Calu3 (cell line): ENCODE results near the gene STRBP. TPM values are rescaled to one million over a fixed set of nuclear protein-coding genes. Genes with fewer than 3 reads are reported as not detected.

Source experiments
- BruUV-seq: library from RNA; stranded (reverse); fragments of 400-500 nt; replicated peaks from 2 replicates; lab custom pipeline; 2021; lab: Mats Ljungman, UMichigan
- CTCF ChIA-PET: fragments of 300-600 bp; sonication (Branson Sonifier 250); formaldehyde crosslinking; loops from one replicate; lab custom pipeline; 2022; ENCODE audit warnings: antibody characterized with exemption; lab: Charles Lee
- DNase-seq: peaks from one replicate; pipeline ENCODE4 v3.0.0; 2022
- H3K27ac Mint-ChIP-seq: one replicate; pipeline ENCODE4 v1.8.0; 2022; ENCODE audit warnings: mixed read lengths; ENCODE audit not compliant: unreplicated experiment
- H3K27me3 Mint-ChIP-seq: one replicate; pipeline ENCODE4 v1.8.0; 2022; ENCODE audit warnings: mixed read lengths; ENCODE audit not compliant: unreplicated experiment
- H3K36me3 Mint-ChIP-seq: one replicate; pipeline ENCODE4 v1.8.0; 2022; ENCODE audit warnings: mild to moderate bottlenecking, moderate library complexity, mixed read lengths; ENCODE audit not compliant: insufficient read depth, unreplicated experiment
- H3K4me1 Mint-ChIP-seq: one replicate; pipeline ENCODE4 v1.8.0; 2022; ENCODE audit warnings: mild to moderate bottlenecking, low read depth, mixed read lengths; ENCODE audit not compliant: unreplicated experiment
- H3K4me3 Mint-ChIP-seq: one replicate; pipeline ENCODE4 v1.8.0; 2022; ENCODE audit warnings: mild to moderate bottlenecking, low read depth, moderate library complexity, mixed read lengths; ENCODE audit not compliant: unreplicated experiment
- H3K9me3 Mint-ChIP-seq: one replicate; pipeline ENCODE4 v1.8.0; 2022; ENCODE audit warnings: low read depth, mixed read lengths; ENCODE audit not compliant: unreplicated experiment
- intact Hi-C: fragments of 100-400 bp; cut with micrococcal nuclease; formaldehyde crosslinking; loops from one replicate; pipeline ENCODE4 v1.10.0; 2022; ENCODE audit not compliant: unreplicated experiment
- total RNA-seq: library from RNA; stranded (reverse); gene quantifications from 2 replicates; pipeline ENCODE4 v1.2.3, GENCODE V29; 2022
- TF ChIP-seq, protein P1 (sequence below): fragments of 200-600 bp; IDR thresholded peaks from one replicate; pipeline ENCODE4 v1.8.0; 2022; ENCODE audit warnings: antibody characterized with exemption; ENCODE audit not compliant: unreplicated experiment

Gene STRBP
- total RNA-seq, 1 experiment from 2014 or later, result 27.3 TPM

DNA sequence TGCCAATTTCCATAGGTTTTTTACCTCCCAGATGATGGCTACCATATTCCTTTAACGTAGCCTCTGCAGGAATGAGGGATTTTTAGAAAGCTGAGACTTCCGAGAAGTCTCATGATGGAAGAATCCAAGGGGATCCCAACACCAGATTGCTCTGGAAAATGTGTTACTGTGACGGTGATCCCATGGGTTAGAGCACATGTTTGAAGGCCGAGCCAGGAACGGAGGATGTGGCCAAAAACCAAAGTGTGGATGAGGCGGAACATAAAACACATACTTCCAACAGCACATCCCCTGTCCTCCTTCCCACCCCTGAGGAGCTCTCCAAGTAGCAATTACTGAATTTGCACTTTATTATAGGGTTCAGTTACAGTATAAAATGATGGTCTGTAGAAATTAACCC, 152.3 kb downstream of the STRBP start:
- CTCF ChIA-PET, result no interaction called here
- intact Hi-C loops, result no loop called here
- BruUV-seq, result no TSS peak
- peaks cover 32% of the 10 kb centered on the region for H3K36me3 Mint-ChIP-seq
- no peak overlapping the region for H3K27ac Mint-ChIP-seq
- no peak for DNase-seq
- H3K9me3 Mint-ChIP-seq, result no peaks in the 10 kb centered on the region
- no peak overlapping the region for H3K4me3 Mint-ChIP-seq
- H3K27me3 Mint-ChIP-seq, result no peaks in the 10 kb centered on the region
- TF ChIP-seq, protein P1, sequence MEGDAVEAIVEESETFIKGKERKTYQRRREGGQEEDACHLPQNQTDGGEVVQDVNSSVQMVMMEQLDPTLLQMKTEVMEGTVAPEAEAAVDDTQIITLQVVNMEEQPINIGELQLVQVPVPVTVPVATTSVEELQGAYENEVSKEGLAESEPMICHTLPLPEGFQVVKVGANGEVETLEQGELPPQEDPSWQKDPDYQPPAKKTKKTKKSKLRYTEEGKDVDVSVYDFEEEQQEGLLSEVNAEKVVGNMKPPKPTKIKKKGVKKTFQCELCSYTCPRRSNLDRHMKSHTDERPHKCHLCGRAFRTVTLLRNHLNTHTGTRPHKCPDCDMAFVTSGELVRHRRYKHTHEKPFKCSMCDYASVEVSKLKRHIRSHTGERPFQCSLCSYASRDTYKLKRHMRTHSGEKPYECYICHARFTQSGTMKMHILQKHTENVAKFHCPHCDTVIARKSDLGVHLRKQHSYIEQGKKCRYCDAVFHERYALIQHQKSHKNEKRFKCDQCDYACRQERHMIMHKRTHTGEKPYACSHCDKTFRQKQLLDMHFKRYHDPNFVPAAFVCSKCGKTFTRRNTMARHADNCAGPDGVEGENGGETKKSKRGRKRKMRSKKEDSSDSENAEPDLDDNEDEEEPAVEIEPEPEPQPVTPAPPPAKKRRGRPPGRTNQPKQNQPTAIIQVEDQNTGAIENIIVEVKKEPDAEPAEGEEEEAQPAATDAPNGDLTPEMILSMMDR, result no peak
- H3K4me1 Mint-ChIP-seq, result no peaks in the 10 kb centered on the region

DNA sequence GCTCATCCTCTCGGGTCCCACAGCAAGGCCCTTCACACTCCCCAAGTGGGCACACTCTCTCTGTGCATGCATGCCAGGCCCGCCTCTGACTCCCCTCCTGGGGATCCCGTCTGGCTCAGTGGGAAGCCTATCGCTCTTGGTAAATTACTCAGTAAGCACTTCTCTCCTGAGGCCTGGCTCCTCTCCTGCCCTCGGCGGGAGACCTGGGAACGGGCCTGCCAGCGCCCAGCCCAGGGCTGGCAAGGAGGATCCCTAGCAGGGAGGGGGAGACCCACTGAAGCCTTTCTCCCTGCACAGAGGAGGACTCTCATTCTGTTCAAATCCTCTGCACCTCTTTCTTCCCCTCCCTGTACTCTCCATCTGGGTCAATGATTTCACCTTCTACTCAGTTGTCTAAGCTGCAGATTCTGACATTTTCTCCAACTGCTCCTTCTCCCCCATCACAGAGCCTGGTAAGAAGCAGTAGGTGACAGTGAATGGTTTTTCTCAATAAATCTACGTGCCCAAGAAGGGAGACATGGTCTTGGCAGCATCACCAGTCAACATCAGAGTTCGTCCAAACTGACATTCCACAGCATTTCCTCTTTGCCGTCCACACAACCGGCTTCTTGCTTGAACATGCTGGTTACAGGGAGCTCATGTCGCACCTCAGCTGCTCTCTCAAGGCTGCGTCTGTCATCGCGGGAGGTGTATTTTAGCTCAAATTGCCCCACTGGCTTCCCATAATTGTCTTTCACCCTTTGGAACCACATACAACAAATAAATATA, 153.1 kb downstream of the STRBP start:
- intact Hi-C loops, result no loop called here
- CTCF ChIA-PET, result no interaction called here
- Mint-ChIP-seq H3K36me3 (peaks cover 37% of the 10 kb centered on the region), H3K27me3 (no peaks in the 10 kb centered on the region), H3K4me3 (no peak overlapping the region), H3K27ac (peak overlapping the region; percentile 66), H3K4me1 (no peaks in the 10 kb centered on the region), H3K9me3 (no peaks in the 10 kb centered on the region)
- BruUV-seq, result no TSS peak
- DNase-seq, result no peak
- TF ChIP-seq, protein P1, result no peak

- no peaks in the 10 kb centered on the region for H3K9me3 Mint-ChIP-seq
- no peak overlapping the region for H3K4me3 Mint-ChIP-seq
- H3K27me3 Mint-ChIP-seq, result no peaks in the 10 kb centered on the region
- H3K4me1 Mint-ChIP-seq, result no peaks in the 10 kb centered on the region
- DNase-seq, result no peak
- H3K27ac Mint-ChIP-seq, result no peak overlapping the region
- peaks cover 45% of the 10 kb centered on the region for H3K36me3 Mint-ChIP-seq
- TF ChIP-seq, protein P1, result no peak
- intact Hi-C loops, result no loop called here
- CTCF ChIA-PET, result no interaction called here
- no TSS peak for BruUV-seq
Observed at GRCh38 chr9:123113185-123113584, 155.2 kb downstream of the STRBP start.

- no peaks in the 10 kb centered on the region for H3K27me3 Mint-ChIP-seq
- intact Hi-C loops, result no loop called here
- H3K9me3 Mint-ChIP-seq, result no peaks in the 10 kb centered on the region
- H3K4me1 Mint-ChIP-seq, result no peaks in the 10 kb centered on the region
- BruUV-seq, result no TSS peak
- H3K36me3 Mint-ChIP-seq, result peaks cover 46% of the 10 kb centered on the region
- TF ChIP-seq, protein P1, result no peak
- CTCF ChIA-PET, result no interaction called here
- DNase-seq, result no peak
- H3K4me3 Mint-ChIP-seq, result no peak overlapping the region
- no peak overlapping the region for H3K27ac Mint-ChIP-seq
Observed at GRCh38 chr9:123112015-123112975, 156.1 kb downstream of the STRBP start.
